RWPE1 (cell line): ENCODE measurements around the gene CLDN19.
A peak's percentile ranks its signal among the peaks of the same experiment; 100 is the strongest.

ENCODE experiments used
- CTCF ChIA-PET: fragments of 350-600 bp; sonication (Branson Sonifier 250); formaldehyde crosslinking; extraction: SDS; loops from one replicate; lab custom pipeline; 2021; lab: Yijun Ruan, JAX
- POLR2A ChIA-PET: fragments of 400-600 bp; formaldehyde crosslinking; extraction: SDS; loops from one replicate; lab custom pipeline; 2020; ENCODE audit warnings: antibody characterized with exemption; ENCODE audit not compliant: low non-redundant PET; lab: Yijun Ruan, JAX
- DNase-seq: peaks from one replicate; pipeline ENCODE4 v3.0.0; 2012; ENCODE audit warnings: low spot score
- H3K27ac ChIP-seq: fragments of 450-650 bp; 2 replicates; pipeline ENCODE4 v1.5.1; 2017
- CTCF ChIP-seq: fragments of 450-650 bp; conservative IDR thresholded peaks from 2 replicates; pipeline ENCODE4 v1.5.1; 2017; ENCODE audit warnings: low read depth, mild to moderate bottlenecking

The CLDN19 gene

GRCh38 chr1:42783092-42783491, 43.1 kb upstream of the CLDN19 start:
- CTCF ChIA-PET, result interaction anchor here (0.6 to 0.9 kb wide), 4 partner anchors 113 to 288 kb away, joined by 3 to 6 read pairs (median 3); no protein-coding TSS in a partner anchor
- no peak for TF ChIP-seq CTCF
- no peak overlapping the region; the same call in 1 of the 2 replicates for H3K27ac ChIP-seq
- no peak for DNase-seq
- POLR2A ChIA-PET, result no interaction called here

- ChIA-PET POLR2A (interaction anchor here (1.4 kb wide), 1 partner anchor 13 kb away, joined by 5 read pairs; the partner anchor contains the start of genes C1orf50 and P3H1), CTCF (interaction anchor here (0.6 to 0.7 kb wide), 2 partner anchors 35 to 51 kb away, joined by 3 to 4 read pairs; no protein-coding TSS in a partner anchor)
- TF ChIP-seq CTCF, result no peak
- H3K27ac ChIP-seq, result no peak overlapping the region
- no peak for DNase-seq
These were observed 40.1 kb upstream of the CLDN19 start for GRCh38 chr1:42780176-42780575.

- H3K27ac ChIP-seq, result no peak overlapping the region
- no peak for TF ChIP-seq CTCF
- ChIA-PET POLR2A (interaction anchor here (1.4 kb wide), 1 partner anchor 13 kb away, joined by 5 read pairs; the partner anchor contains the start of genes C1orf50 and P3H1), CTCF (interaction anchor here (0.6 to 0.7 kb wide), 4 partner anchors 17 to 51 kb away, joined by 3 to 4 read pairs (median 4); no protein-coding TSS in a partner anchor)
- DNase-seq, result no peak
These were observed 39.7 kb upstream of the CLDN19 start for GRCh38 chr1:42779725-42780124.

- CTCF ChIA-PET, result interaction anchor here (0.6 to 1.4 kb wide), 5 partner anchors 132 to 297 kb away, joined by 3 to 6 read pairs (median 5); no protein-coding TSS in a partner anchor
- POLR2A ChIA-PET, result no interaction called here
- peak; percentile 45 for DNase-seq
- H3K27ac ChIP-seq, result no peak overlapping the region
- peak; percentile 66 for TF ChIP-seq CTCF
These were observed 37.8 kb upstream of the CLDN19 start for GRCh38 chr1:42777852-42778251.

- CTCF ChIA-PET, result interaction anchor here (1.4 kb wide), 1 partner anchor 297 kb away, joined by 5 read pairs; no protein-coding TSS in a partner anchor
- no peak for DNase-seq
- POLR2A ChIA-PET, result interaction anchor here (0.6 kb wide), 1 partner anchor 12 kb away, joined by 8 read pairs; no protein-coding TSS in a partner anchor
- no peak for TF ChIP-seq CTCF
- no peak overlapping the region for H3K27ac ChIP-seq
These were observed 36.5 kb upstream of the CLDN19 start for GRCh38 chr1:42776502-42776901.

- H3K27ac ChIP-seq, result no peak overlapping the region
- no peak for DNase-seq
- ChIA-PET POLR2A (no interaction called here), CTCF (no interaction called here)
- no peak for TF ChIP-seq CTCF
These were observed 35.0 kb upstream of the CLDN19 start for GRCh38 chr1:42774928-42775526.
